Right atrium auricular region (tissue), 2 donors: ENCODE results near the gene ARHGEF35. TPM values are rescaled to one million over a fixed set of nuclear protein-coding genes. Genes with fewer than 3 reads are reported as not detected.

Source experiments
- total RNA-seq, 2 donors: library from RNA; depleted of rRNA; stranded (reverse); fragments of >200 nt; gene quantifications; one replicate each; pipeline ENCODE4 v1.1.0, GENCODE V29; 2016

Gene ARHGEF35
- total RNA-seq, 2 donors from 2014 or later, result 1.7 TPM

Other genes starting within 250 kb of the ARHGEF35 start
- not detected for gene OR2F1, start 241.0 kb downstream of the ARHGEF35 start, total RNA-seq
- gene OR6B1, start 195.5 kb downstream of the ARHGEF35 start, total RNA-seq, result not detected
- gene OR2A5, start 146.9 kb downstream of the ARHGEF35 start, total RNA-seq, result not detected
- not detected for gene OR2A25, start 126.0 kb downstream of the ARHGEF35 start, total RNA-seq
- gene OR2A12, start 109.6 kb downstream of the ARHGEF35 start, total RNA-seq, result not detected
- gene OR2A2, start 86.2 kb downstream of the ARHGEF35 start, total RNA-seq, result not detected
- not detected for gene OR2A14, start 72.7 kb downstream of the ARHGEF35 start, total RNA-seq
- under 1 TPM; 0.59 to 0.90 TPM for gene CTAGE4, start 12.4 kb downstream of the ARHGEF35 start, total RNA-seq
- under 1 TPM; 0.11 to 0.39 TPM for gene OR2A42, start 43.8 kb upstream of the ARHGEF35 start, total RNA-seq
- gene OR2A7, start 69.0 kb upstream of the ARHGEF35 start, total RNA-seq, result 1 to 10 TPM in 1 of 2 donors, under 1 TPM in 1; 0.94 to 2.7 TPM
- 1 to 10 TPM in 1 of 2 donors, not detected in 1; 1.2 TPM for gene CTAGE8, start 73.5 kb upstream of the ARHGEF35 start, total RNA-seq
- gene OR2A1, start 116.6 kb upstream of the ARHGEF35 start, total RNA-seq, result under 1 TPM in 1 of 2 donors, not detected in 1; 0.28 TPM
- gene ARHGEF5, start 159.6 kb upstream of the ARHGEF35 start, total RNA-seq, result 1 to 10 TPM; 4.7 to 5.0 TPM
- not detected for gene NOBOX, start 207.9 kb upstream of the ARHGEF35 start, total RNA-seq